H1 (cell line): Measurements from ENCODE around the gene H6PD. TPM values are rescaled to one million over a fixed set of nuclear protein-coding genes. Genes with fewer than 3 reads are reported as not detected.

Experiments
- CTCF ChIA-PET: fragments of 300-600 bp; sonication (Branson Sonifier 250); formaldehyde crosslinking; loops from one replicate; lab custom pipeline; 2021; ENCODE audit not compliant: partially characterized antibody; lab: Charles Lee
- POLR2A ChIA-PET: fragments of 300-600 bp; sonication (Branson Sonifier 250); formaldehyde crosslinking; loops from one replicate; lab custom pipeline; 2021; ENCODE audit warnings: inconsistent platforms; ENCODE audit not compliant: partially characterized antibody; lab: Charles Lee
- DNase-seq, 2 experiments: peaks; one replicate each; pipeline versions ENCODE4 v3.0.0 to v3.0.0-alpha.2; 2010 to 2022; ENCODE audit warnings: low spot score in 2 of 2, low read depth in 1 of 2, mixed read lengths in 1 of 2
- FAIRE-seq: peaks from 2 replicates; lab custom pipeline; 2011; peaks lifted over from hg19 to GRCh38; lab: Jason Lieb, UNC
- H2AFZ ChIP-seq: 2 replicates; pipeline ENCODE4 v1.8.1; 2012; ENCODE audit warnings: low read length, inconsistent platforms
- H2AK5ac ChIP-seq: 2 replicates; pipeline ENCODE4 v1.6.1; 2013; ENCODE audit warnings: low read depth, low read length
- H2BK120ac ChIP-seq: replicated peaks from 2 replicates; pipeline ENCODE3; 2013; ENCODE audit warnings: low read depth, low read length, inconsistent platforms
- H2BK12ac ChIP-seq: 2 replicates; pipeline ENCODE4 v1.6.1; 2013; ENCODE audit warnings: low read depth, low read length
- H2BK15ac ChIP-seq: 2 replicates; pipeline ENCODE4 v1.6.1; 2013; ENCODE audit warnings: low read length
- H2BK20ac ChIP-seq: 2 replicates; pipeline ENCODE4 v1.6.1; 2013; ENCODE audit warnings: low read length
- H2BK5ac ChIP-seq: 2 replicates; pipeline ENCODE4 v1.6.1; 2013; ENCODE audit warnings: low read depth, low read length
- H3K14ac ChIP-seq: 2 replicates; pipeline ENCODE4 v1.6.1; 2013; ENCODE audit warnings: inconsistent platforms; ENCODE audit not compliant: insufficient read length
- H3K18ac ChIP-seq: 2 replicates; pipeline ENCODE4 v1.6.1; 2013; ENCODE audit warnings: low read length; ENCODE audit errors: extremely low read depth
- H3K23ac ChIP-seq: 2 replicates; pipeline ENCODE4 v1.6.1; 2013; ENCODE audit warnings: inconsistent platforms; ENCODE audit not compliant: insufficient read length
- H3K23me2 ChIP-seq: 2 replicates; pipeline ENCODE4 v1.6.1; 2013; ENCODE audit warnings: low read depth, low read length
- H3K27ac ChIP-seq: 2 replicates; pipeline ENCODE4 v1.6.1; 2011; ENCODE audit warnings: low read depth, low read length, inconsistent platforms
- H3K27me3 ChIP-seq, 4 experiments: replicated peaks in 1 of 4; 1 replicate in 1 of 4; 2 replicates in 3 of 4; pipeline versions ENCODE4 v1.6.1 to v1.8.1; 2011 to 2013; ENCODE audit warnings: low read length in 3 of 4, mild to moderate bottlenecking in 3 of 4, inconsistent platforms in 2 of 4, mixed read lengths in 2 of 4, moderate library complexity in 1 of 4; ENCODE audit not compliant: control insufficient read depth in 3 of 4, insufficient read depth in 3 of 4; ENCODE audit errors: extremely low read depth in 1 of 4
- H3K36me3 ChIP-seq, 4 experiments: 2 replicates each; pipeline versions ENCODE4 v1.6.1 to v1.8.1; 2011 to 2013; ENCODE audit warnings: mild to moderate bottlenecking in 4 of 4, low read length in 3 of 4, moderate library complexity in 2 of 4, control low read depth in 1 of 4, inconsistent platforms in 1 of 4; ENCODE audit not compliant: insufficient read depth in 4 of 4, control insufficient read depth in 2 of 4
- H3K4ac ChIP-seq: replicated peaks from 2 replicates; pipeline ENCODE3; 2013; ENCODE audit warnings: low read length, low read depth, mixed read lengths, inconsistent platforms; ENCODE audit not compliant: insufficient read length
- H3K4me1 ChIP-seq, 4 experiments: replicated peaks in 1 of 4; 1 replicate in 1 of 4; 2 replicates in 3 of 4; pipeline versions ENCODE4 v1.6.1 to v1.8.1; 2011 to 2013; ENCODE audit warnings: low read length in 3 of 4, inconsistent platforms in 2 of 4, mixed read lengths in 1 of 4; ENCODE audit not compliant: insufficient read depth in 4 of 4, control insufficient read depth in 3 of 4
- H3K4me2 ChIP-seq, 2 experiments: 2 replicates each; pipeline versions ENCODE4 v1.6.1 to v1.8.1; 2011 to 2013; ENCODE audit warnings: low read depth in 2 of 2, low read length in 2 of 2, control low read depth in 1 of 2, inconsistent platforms in 1 of 2, mild to moderate bottlenecking in 1 of 2; ENCODE audit not compliant: insufficient read depth in 1 of 2
- H3K4me3 ChIP-seq, 4 experiments: fragments of 200-600, 300-600 bp in 1 of 4; sonication (generic), shearing (Covaris generic), sonication (Bioruptor Twin) in 1 of 4; 2 replicates each; pipeline versions ENCODE4 v1.5.1 to v1.8.1; 2011 to 2016; ENCODE audit warnings: low read length in 4 of 4, low read depth in 3 of 4, control low read depth in 2 of 4, inconsistent platforms in 2 of 4, mild to moderate bottlenecking in 2 of 4, mixed read lengths in 1 of 4, moderate library complexity in 1 of 4; ENCODE audit not compliant: insufficient read depth in 2 of 4; ENCODE audit errors: extremely low read depth in 1 of 4
- H3K56ac ChIP-seq: replicated peaks from 2 replicates; pipeline ENCODE3; 2013; ENCODE audit warnings: low read depth, mild to moderate bottlenecking, mixed read lengths, low read length, inconsistent platforms; ENCODE audit not compliant: insufficient read length
- H3K79me1 ChIP-seq: 2 replicates; pipeline ENCODE4 v1.6.1; 2013; ENCODE audit warnings: low read depth, low read length, control low read depth
- H3K79me2 ChIP-seq, 2 experiments: 2 replicates each; pipeline versions ENCODE4 v1.6.1 to v1.8.1; 2012 to 2013; ENCODE audit warnings: low read length in 2 of 2, mild to moderate bottlenecking in 2 of 2, inconsistent platforms in 1 of 2; ENCODE audit not compliant: insufficient read depth in 2 of 2, control insufficient read depth in 1 of 2
- H3K9ac ChIP-seq, 4 experiments: replicated peaks in 1 of 4; 1 replicate in 1 of 4; 2 replicates in 3 of 4; pipeline versions ENCODE4 v1.6.1 to v1.8.1; 2011 to 2013; ENCODE audit warnings: low read depth in 3 of 4, low read length in 3 of 4, control low read depth in 2 of 4, mild to moderate bottlenecking in 2 of 4, moderate library complexity in 2 of 4, inconsistent platforms in 1 of 4; ENCODE audit errors: extremely low read depth in 1 of 4
- H3K9me3 ChIP-seq, 2 experiments: 2 replicates each; pipeline versions ENCODE4 v1.6.1 to v1.8.1; 2012 to 2013; ENCODE audit warnings: mild to moderate bottlenecking in 2 of 2, moderate library complexity in 2 of 2, control low read depth in 1 of 2, inconsistent platforms in 1 of 2, low read depth in 1 of 2, low read length in 1 of 2, mixed read lengths in 1 of 2; ENCODE audit not compliant: insufficient read depth in 2 of 2
- H4K20me1 ChIP-seq, 2 experiments: replicated peaks in 1 of 2; 2 replicates each; pipeline versions ENCODE3 to v1.8.1; 2011 to 2013; ENCODE audit warnings: inconsistent platforms in 2 of 2, low read length in 2 of 2, mild to moderate bottlenecking in 1 of 2; ENCODE audit not compliant: insufficient read depth in 2 of 2, control insufficient read depth in 1 of 2
- H4K5ac ChIP-seq: 2 replicates; pipeline ENCODE4 v1.6.1; 2013; ENCODE audit warnings: low read length, low read depth, mixed read lengths, inconsistent platforms; ENCODE audit not compliant: insufficient read length
- H4K8ac ChIP-seq: 2 replicates; pipeline ENCODE4 v1.8.0; 2013; ENCODE audit warnings: mild to moderate bottlenecking, moderate library complexity, low read length, inconsistent platforms; ENCODE audit not compliant: insufficient read depth; ENCODE audit errors: extremely low read depth
- H4K91ac ChIP-seq: replicated peaks from 2 replicates; pipeline ENCODE3; 2013; ENCODE audit warnings: low read length, mixed read lengths, inconsistent platforms; ENCODE audit not compliant: insufficient read length
- CHD1 ChIP-seq: IDR thresholded peaks from 2 replicates; pipeline ENCODE4 v1.6.1; 2012; ENCODE audit warnings: low read depth, low read length, improper control_type of control experiment
- CREB1 ChIP-seq: IDR thresholded peaks from 2 replicates; pipeline ENCODE4 v1.6.1; 2012; ENCODE audit warnings: inconsistent platforms
- GABPA ChIP-seq: IDR thresholded peaks from 2 replicates; pipeline ENCODE4 v1.6.1; 2011; ENCODE audit warnings: mild to moderate bottlenecking, low read length, moderate library complexity, borderline replicate concordance; ENCODE audit not compliant: insufficient read depth
- WGBS, 2 experiments: shearing (Covaris generic) in 1 of 2; methylation state at CpG; one replicate each; pipeline versions ENCODE4 v1.1.6 to v1.1.7; 2013 to 2015; ENCODE audit warnings: low lambda C conversion rate in 2 of 2, mixed read lengths in 2 of 2, inconsistent platforms in 1 of 2, low coverage in 1 of 2, missing lambda C conversion rate in 1 of 2; ENCODE audit not compliant: insufficient replicate concordance in 2 of 2, insufficient coverage in 1 of 2, insufficient read length in 1 of 2; ENCODE audit errors: extremely low coverage in 1 of 2, missing lambda C conversion rate in 1 of 2; 5-methylcytosine and 5-hydroxymethylcytosine counted together
- polyA plus RNA-seq, 7 experiments: library from polyadenylated mRNA; depleted of rRNA in 3 of 7; stranded (reverse) in 5 of 7; unstranded in 2 of 7; fragments of >200 nt in 5 of 7; fragments of 200-250 nt in 2 of 7; gene quantifications; 1 replicate in 5 of 7; 2 replicates in 1 of 7; 4 replicates in 1 of 7; pipeline versions ENCODE4 v1.2.1 to v1.2.3, GENCODE V29; 2011 to 2013; ENCODE audit warnings: missing spikeins in 2 of 7, mixed read lengths in 2 of 7
- total RNA-seq: library from RNA; stranded (reverse); fragmentation: NEBNext Ultra II Directional; extraction: Animal tissue kit (Norgen Biotek cat#: 25700); gene quantifications from 2 replicates; pipeline ENCODE4 v1.2.1, GENCODE V29; 2021

The H6PD gene
- total and polyA plus RNA-seq, 2 of the 8 experiments (the other 6 are each of a cell fraction or from before 2014, with no cell fraction given), result 3.6 to 3.8 TPM

DNA sequence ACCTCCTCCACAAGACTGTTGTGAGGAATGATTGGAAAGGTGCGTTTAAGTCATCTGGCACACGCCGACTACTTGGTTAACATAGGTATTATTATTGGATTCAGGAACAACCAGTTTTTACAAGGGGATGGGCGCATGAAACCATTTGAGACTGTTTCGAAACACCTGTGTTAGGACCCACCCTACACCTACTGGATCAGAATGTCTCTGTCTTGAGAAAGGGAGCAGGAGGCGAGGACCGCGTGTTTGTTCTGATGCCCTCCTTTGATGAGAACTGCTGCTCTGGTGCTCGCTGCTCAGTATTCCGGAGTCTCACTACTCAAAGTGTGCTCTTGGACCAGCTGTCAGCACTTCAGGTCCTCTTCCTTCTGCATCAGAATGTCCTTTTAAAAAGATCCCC is 7.3 kb downstream of the H6PD start:
- H2AK5ac ChIP-seq, result no peak overlapping the region
- no peak overlapping the region for H3K14ac ChIP-seq
- H3K56ac ChIP-seq, result no peak overlapping the region
- H3K18ac ChIP-seq, result no peak overlapping the region
- WGBS, 2 experiments, result 89% methylated on average over 10 of the region's 10 CpGs; no CpG with 5 or more reads in 1 of the 2 experiments
- no peak for FAIRE-seq
- no peak overlapping the region for H3K4me2 ChIP-seq
- H3K36me3 ChIP-seq, result no peaks in the 10 kb centered on the region
- no peak overlapping the region for H2BK15ac ChIP-seq
- H2BK12ac ChIP-seq, result no peak overlapping the region
- no peak overlapping the region for H3K4me3 ChIP-seq
- CTCF ChIA-PET, result interaction anchor here (0.9 to 12.2 kb wide), 4 partner anchors 8 to 32 kb away, joined by 3 to 118 read pairs (median 8); no protein-coding TSS in a partner anchor
- H3K9me3 ChIP-seq, result no peaks in the 10 kb centered on the region
- peaks cover 5 to 16% (median 12%) of the 10 kb centered on the region in 4 experiments; a peak in 6 of 7 replicates for H3K4me1 ChIP-seq
- TF ChIP-seq CHD1 (no peak), GABPA (no peak), CREB1 (no peak)
- no peak overlapping the region for H3K23ac ChIP-seq
- no peak overlapping the region for H2BK120ac ChIP-seq
- no peak overlapping the region for H3K27ac ChIP-seq
- H2AFZ ChIP-seq, result no peak overlapping the region
- H4K8ac ChIP-seq, result no peak overlapping the region
- H2BK5ac ChIP-seq, result no peak overlapping the region
- no peak for DNase-seq
- no peaks in the 10 kb centered on the region for H3K79me1 ChIP-seq
- no peak overlapping the region for H3K4ac ChIP-seq
- H3K27me3 ChIP-seq, result no peaks in the 10 kb centered on the region; a peak in 1 of 7 replicates
- no peak overlapping the region for H3K9ac ChIP-seq
- no peak overlapping the region for H4K91ac ChIP-seq
- H4K5ac ChIP-seq, result no peak overlapping the region
- POLR2A ChIA-PET, result interaction anchor here (1.4 to 1.6 kb wide), 2 partner anchors 9 to 11 kb away, joined by 4 to 5 read pairs; no protein-coding TSS in a partner anchor
- no peak overlapping the region for H2BK20ac ChIP-seq
- H3K79me2 ChIP-seq, result no peaks in the 10 kb centered on the region
- no peaks in the 10 kb centered on the region for H4K20me1 ChIP-seq
- no peaks in the 10 kb centered on the region for H3K23me2 ChIP-seq
